Lung (tissue), 12 donors: Measurements from ENCODE around the gene NGRN. TPM values are rescaled to one million over a fixed set of nuclear protein-coding genes. Genes with fewer than 3 reads are reported as not detected.

ENCODE experiments used
- ATAC-seq: fragments of 200-7000 bp; cut with Tn5 transposase; one replicate; pipeline ENCODE4 v1.9.1; 2020; ENCODE audit warnings: moderate number of reproducible peaks; ENCODE audit not compliant: insufficient read depth, low FRiP score
- DNase-seq, 3 donors: peaks; one replicate each; pipeline ENCODE4 v3.0.0-alpha.2; 2013 to 2017
- H3K27ac ChIP-seq, 2 donors: one replicate each; pipeline ENCODE4 v1.5.1; 2013; ENCODE audit warnings: mild to moderate bottlenecking in 2 of 2, moderate library complexity in 2 of 2, control low read depth in 1 of 2, inconsistent platforms in 1 of 2, low read depth in 1 of 2, low read length in 1 of 2
- H3K27me3 ChIP-seq, 3 donors: one replicate each; pipeline ENCODE4 v1.5.1; 2013; ENCODE audit warnings: low read length in 2 of 3; ENCODE audit not compliant: control insufficient read depth in 3 of 3, insufficient read depth in 3 of 3
- H3K36me3 ChIP-seq, 4 donors: one replicate each; pipeline ENCODE4 v1.5.1; 2013; ENCODE audit warnings: low read length in 4 of 4, mild to moderate bottlenecking in 1 of 4, moderate library complexity in 1 of 4; ENCODE audit not compliant: control insufficient read depth in 4 of 4, insufficient read depth in 4 of 4
- H3K4me1 ChIP-seq, 5 donors: one replicate each; pipeline ENCODE4 v1.5.1; 2013; ENCODE audit warnings: low read length in 5 of 5, mild to moderate bottlenecking in 2 of 5, moderate library complexity in 1 of 5; ENCODE audit not compliant: control insufficient read depth in 5 of 5, insufficient read depth in 5 of 5
- H3K4me3 ChIP-seq: one replicate; pipeline ENCODE4 v1.5.1; 2013; ENCODE audit warnings: mild to moderate bottlenecking, control low read depth, moderate library complexity
- H3K9ac ChIP-seq, 2 donors: one replicate each; pipeline ENCODE4 v1.5.1; 2013; ENCODE audit warnings: low read length in 2 of 2, control low read depth in 1 of 2; ENCODE audit not compliant: insufficient read depth in 1 of 2
- H3K9me3 ChIP-seq, 4 donors: one replicate each; pipeline ENCODE4 v1.5.1; 2013; ENCODE audit warnings: low read length in 3 of 4, mild to moderate bottlenecking in 1 of 4, moderate library complexity in 1 of 4; ENCODE audit not compliant: control insufficient read depth in 4 of 4, insufficient read depth in 3 of 4
- CTCF ChIP-seq: IDR thresholded peaks from 2 replicates; pipeline ENCODE4 v1.5.1; 2012; ENCODE audit warnings: mild to moderate bottlenecking; ENCODE audit errors: control extremely low read depth, extremely low read depth
- WGBS, 2 donors: extraction: QIAGEN DNeasy Blood & Tissue Kit; methylation state at CpG; one replicate each; pipeline ENCODE4 v1.1.7; 2013; 5-methylcytosine and 5-hydroxymethylcytosine counted together
- polyA plus RNA-seq, 2 donors: library from polyadenylated mRNA; stranded (reverse); fragments of 200-250 nt; gene quantifications; one replicate each; pipeline ENCODE4 v1.2.1, GENCODE V29; 2013
- total RNA-seq, 2 donors: library from RNA; depleted of rRNA in 1 of 2; stranded (reverse); fragments of >200 nt in 1 of 2; gene quantifications; one replicate each; pipeline ENCODE4 v1.2.1, GENCODE V29; 2014 to 2021
- donor health status: control.
- donor health status: control.
- donor health status: Bipolar disorder and iron deficiency.
- donor health status: healthy.
- donor health status: DM: yes; HTN: yes; CAD: no.

The NGRN gene
- total and polyA plus RNA-seq, 4 donors, result 55.2 to 89.2 (median 71.2) TPM

GRCh38 chr15:90227336-90227735, 38.1 kb upstream of the NGRN start:
- peaks cover 7 to 52% (median 19%) of the 10 kb centered on the region in 4 donors for H3K36me3 ChIP-seq
- peaks cover 0 to 13% (median 2%) of the 10 kb centered on the region in 5 donors for H3K4me1 ChIP-seq
- no peaks in the 10 kb centered on the region for H3K27me3 ChIP-seq
- no peak for DNase-seq
- no peak overlapping the region for H3K27ac ChIP-seq
- ATAC-seq, result no peak
- no peak overlapping the region for H3K9ac ChIP-seq
- no peak overlapping the region for H3K4me3 ChIP-seq
- no peaks in the 10 kb centered on the region for H3K9me3 ChIP-seq
- no peak for TF ChIP-seq CTCF
- WGBS, 2 donors, result 91 to 94% methylated on average over 7 of the region's 7 CpGs

- no peak overlapping the region for H3K4me3 ChIP-seq
- H3K27me3 ChIP-seq, result no peaks in the 10 kb centered on the region
- DNase-seq, result no peak
- peaks cover 7 to 52% (median 19%) of the 10 kb centered on the region in 4 donors for H3K36me3 ChIP-seq
- no peak overlapping the region for H3K9ac ChIP-seq
- 94 to 96% methylated on average over 38 of the region's 38 CpGs for WGBS, 2 donors
- ATAC-seq, result no peak
- no peaks in the 10 kb centered on the region for H3K9me3 ChIP-seq
- no peak for TF ChIP-seq CTCF
- no peak overlapping the region for H3K27ac ChIP-seq
- peaks cover 0 to 13% (median 2%) of the 10 kb centered on the region in 5 donors for H3K4me1 ChIP-seq
These were observed 37.4 kb upstream of the NGRN start for GRCh38 chr15:90227816-90228772.

- H3K4me1 ChIP-seq, result peaks cover 0 to 13% (median 2%) of the 10 kb centered on the region in 5 donors
- no peak for ATAC-seq
- no peaks in the 10 kb centered on the region for H3K27me3 ChIP-seq
- WGBS, 2 donors, result 92 to 94% methylated on average over 15 of the region's 15 CpGs
- TF ChIP-seq CTCF, result no peak
- peaks cover 7 to 45% (median 17%) of the 10 kb centered on the region in 4 donors for H3K36me3 ChIP-seq
- H3K4me3 ChIP-seq, result no peak overlapping the region
- H3K9me3 ChIP-seq, result no peaks in the 10 kb centered on the region
- no peak overlapping the region for H3K9ac ChIP-seq
- DNase-seq, result no peak
- H3K27ac ChIP-seq, result no peak overlapping the region
These were observed 36.5 kb upstream of the NGRN start for GRCh38 chr15:90228960-90229359.
